ENCODE data around the gene CDCA3. TPM values are rescaled to one million over a fixed set of nuclear protein-coding genes. Genes with fewer than 3 reads are reported as not detected.

Gene CDCA3
- total and polyA plus RNA-seq, 2 of the 13 experiments (the other 11 are each of a cell fraction or from before 2014, with no cell fraction given) = 32.7 to 56.5 TPM

- TF ChIP-seq TIGD3 (CRISPR knock-in tag; IDR thresholded peaks at IDR 0.05; ENCODE audit: borderline replicate concordance) = no peak
- TF ChIP-seq MBD4 (IDR thresholded peaks at IDR 0.05; ENCODE audit: borderline replicate concordance, low read length) = no peak
- no peak for TF ChIP-seq FLYWCH1 (CRISPR knock-in tag; IDR thresholded peaks at IDR 0.05)
- TF ChIP-seq NFE2L1 (CRISPR knock-in tag; IDR thresholded peaks at IDR 0.05; ENCODE audit: borderline replicate concordance) = no peak
- no peak for TF ChIP-seq ZBTB38 (CRISPR knock-in tag; IDR thresholded peaks at IDR 0.05)
- TF ChIP-seq SAFB2 (CRISPR knock-in tag; IDR thresholded peaks at IDR 0.05; ENCODE audit: borderline replicate concordance, low read depth) = no peak
- TF ChIP-seq PBX3 (CRISPR knock-in tag; IDR thresholded peaks at IDR 0.05; ENCODE audit: borderline replicate concordance) = no peak
- TF ChIP-seq PRPF4 (IDR thresholded peaks at IDR 0.05; ENCODE audit: low read depth, low read length, poor library complexity, severe bottlenecking) = no peak
- TF ChIP-seq ARID2 (CRISPR knock-in tag; IDR thresholded peaks at IDR 0.05; ENCODE audit: borderline replicate concordance) = no peak
- no peak for TF ChIP-seq ZNF33B (CRISPR knock-in tag; IDR thresholded peaks at IDR 0.05)
- no peak for TF ChIP-seq ZNF839 (CRISPR knock-in tag; IDR thresholded peaks at IDR 0.05; ENCODE audit: borderline replicate concordance)
- TF ChIP-seq NR3C1 (CRISPR knock-in tag; IDR thresholded peaks at IDR 0.05) = no peak
- no peak for TF ChIP-seq DR1 (CRISPR knock-in tag; IDR thresholded peaks at IDR 0.05)
- no peak for TF ChIP-seq ZNF337 (CRISPR knock-in tag; IDR thresholded peaks at IDR 0.05; ENCODE audit: borderline replicate concordance, low read depth)
- TF ChIP-seq RARG (CRISPR knock-in tag; IDR thresholded peaks at IDR 0.05; ENCODE audit: low read depth) = no peak
- peak; percentile 29; the same call in 1 of the 2 replicates for TF ChIP-seq PAXIP1 (CRISPR knock-in tag; conservative IDR thresholded peaks at IDR 0.05)
- no peak for TF ChIP-seq ZNF292 (CRISPR knock-in tag; IDR thresholded peaks at IDR 0.05; ENCODE audit: borderline replicate concordance, low read depth)
- no peak for TF ChIP-seq HMGXB3 (CRISPR knock-in tag; IDR thresholded peaks at IDR 0.05; ENCODE audit: borderline replicate concordance)
- TF ChIP-seq SUZ12 (IDR thresholded peaks at IDR 0.05; ENCODE audit: low read depth, low read length) = no peak
Observed at GRCh38 chr12:6899837-6900519, 48.9 kb upstream of the CDCA3 start (continued).

Data from HepG2 (cell line).